Measurements from ENCODE around the gene FHL3. TPM values are rescaled to one million over a fixed set of nuclear protein-coding genes. Genes with fewer than 3 reads are reported as not detected.

Gene FHL3
- total and polyA plus RNA-seq, 2 of the 4 experiments (the other 2 are of a cell fraction): 11.5 to 27.1 TPM

- ATAC-seq (ENCODE audit: low read depth): no peak
- Histone ChIP-seq H3K9ac (ENCODE audit: low read depth, low read length) (no peak overlapping the region), H3K23ac (ENCODE audit: low read depth, low read length) (no peak overlapping the region), H4K91ac (ENCODE audit: insufficient read depth, low read depth, low read length) (no peak overlapping the region), H3K79me1 (ENCODE audit: low read depth in 1 of 2, low read length in 2 of 2) (no peaks in the 10 kb centered on the region), H2BK20ac (ENCODE audit: low read depth, low read length) (no peak overlapping the region), H3K4me3 (ENCODE audit: insufficient read depth, low read depth, low read length) (no peak overlapping the region), H3K56ac (ENCODE audit: extremely low read depth, insufficient read depth, low read length) (no peak overlapping the region), H3K4me1 (ENCODE audit: control insufficient read depth, insufficient read depth, low read length) (no peaks in the 10 kb centered on the region), H3K4ac (ENCODE audit: low read depth, low read length) (no peak overlapping the region), H2AFZ (replicated peaks; ENCODE audit: low read length, poor library complexity) (no peak overlapping the region), H4K20me1 (ENCODE audit: insufficient read depth, low read length) (no peaks in the 10 kb centered on the region), H3K18ac (ENCODE audit: low read depth, low read length) (no peak overlapping the region), H2AK9ac (replicated peaks; ENCODE audit: low read depth, low read length, poor library complexity) (no peak overlapping the region), H2AK5ac (ENCODE audit: low read depth, low read length) (no peak overlapping the region), H2BK15ac (ENCODE audit: low read depth, low read length) (no peak overlapping the region), H3K14ac (replicated peaks; ENCODE audit: low read depth, low read length) (no peak overlapping the region), H3K27ac (ENCODE audit: insufficient read depth, low read length) (no peak overlapping the region), H3K9me1 (ENCODE audit: insufficient read depth, low read length) (no peaks in the 10 kb centered on the region), H3K36me3 (ENCODE audit: control insufficient read depth, insufficient read depth, low read length) (no peaks in the 10 kb centered on the region), H4K8ac (ENCODE audit: low read depth in 2 of 2, low read length in 2 of 2) (no peak overlapping the region), H2BK5ac (ENCODE audit: low read depth, low read length, poor library complexity, severe bottlenecking) (no peak overlapping the region), H4K5ac (ENCODE audit: low read depth, low read length) (no peak overlapping the region), H3K4me2 (ENCODE audit: low read depth, low read length) (no peak overlapping the region), H3K27me3 (ENCODE audit: control insufficient read depth, insufficient read depth, low read length) (peaks cover 52% of the 10 kb centered on the region), H2BK120ac (ENCODE audit: low read depth, low read length) (no peak overlapping the region), H3K9me3 (ENCODE audit: control insufficient read depth, insufficient read depth, low read length) (no peaks in the 10 kb centered on the region)
- in situ Hi-C loops (cut with MboI; ENCODE audit: low sequenced_read_pairs) (no loop called here), dilution Hi-C loops (cut with HindIII; ENCODE audit: low sequenced_read_pairs, unreplicated experiment) (no loop called here), intact Hi-C loops (cut with micrococcal nuclease) (no loop called here)
- CTCF ChIA-PET: interaction anchor here (0.7 kb wide), 1 partner anchor 9 kb away, joined by 3 read pairs; no protein-coding TSS in a partner anchor
- no peak for TF ChIP-seq NFE2L2 (IDR thresholded peaks at IDR 0.05; ENCODE audit: low read depth, low read length)
- no peak for TF ChIP-seq CTCF (conservative IDR thresholded peaks at IDR 0.05; ENCODE audit: low read depth, low read length)
- no peak for TF ChIP-seq RAD21 (IDR thresholded peaks at IDR 0.05; ENCODE audit: low read length)
- no peak for TF ChIP-seq MAZ (IDR thresholded peaks at IDR 0.05; ENCODE audit: borderline replicate concordance, low read depth, low read length)
- TF ChIP-seq RCOR1 (IDR thresholded peaks at IDR 0.05; ENCODE audit: insufficient replicate concordance, low read length): no peak
- no peak for TF ChIP-seq CHD1 (IDR thresholded peaks at IDR 0.05; ENCODE audit: low read depth, low read length)
- no peak for TF ChIP-seq MAFK (IDR thresholded peaks at IDR 0.05; ENCODE audit: low read depth, low read length)
- TF ChIP-seq RFX5 (IDR thresholded peaks at IDR 0.05; ENCODE audit: low read depth, low read length): no peak
- TF ChIP-seq FOS (IDR thresholded peaks at IDR 0.05; ENCODE audit: low read depth, low read length): no peak
- TF ChIP-seq CEBPB (IDR thresholded peaks at IDR 0.05; ENCODE audit: low read depth, low read length): no peak
- no peak for TF ChIP-seq MXI1 (IDR thresholded peaks at IDR 0.05; ENCODE audit: borderline replicate concordance, low read depth, low read length)
- TF ChIP-seq, protein P1, sequence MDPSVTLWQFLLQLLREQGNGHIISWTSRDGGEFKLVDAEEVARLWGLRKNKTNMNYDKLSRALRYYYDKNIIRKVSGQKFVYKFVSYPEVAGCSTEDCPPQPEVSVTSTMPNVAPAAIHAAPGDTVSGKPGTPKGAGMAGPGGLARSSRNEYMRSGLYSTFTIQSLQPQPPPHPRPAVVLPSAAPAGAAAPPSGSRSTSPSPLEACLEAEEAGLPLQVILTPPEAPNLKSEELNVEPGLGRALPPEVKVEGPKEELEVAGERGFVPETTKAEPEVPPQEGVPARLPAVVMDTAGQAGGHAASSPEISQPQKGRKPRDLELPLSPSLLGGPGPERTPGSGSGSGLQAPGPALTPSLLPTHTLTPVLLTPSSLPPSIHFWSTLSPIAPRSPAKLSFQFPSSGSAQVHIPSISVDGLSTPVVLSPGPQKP (IDR thresholded peaks at IDR 0.05; ENCODE audit: borderline replicate concordance, low read depth, low read length): no peak
- TF ChIP-seq SMC3 (IDR thresholded peaks at IDR 0.05; ENCODE audit: low read depth, low read length): no peak
- TF ChIP-seq, protein P2, sequence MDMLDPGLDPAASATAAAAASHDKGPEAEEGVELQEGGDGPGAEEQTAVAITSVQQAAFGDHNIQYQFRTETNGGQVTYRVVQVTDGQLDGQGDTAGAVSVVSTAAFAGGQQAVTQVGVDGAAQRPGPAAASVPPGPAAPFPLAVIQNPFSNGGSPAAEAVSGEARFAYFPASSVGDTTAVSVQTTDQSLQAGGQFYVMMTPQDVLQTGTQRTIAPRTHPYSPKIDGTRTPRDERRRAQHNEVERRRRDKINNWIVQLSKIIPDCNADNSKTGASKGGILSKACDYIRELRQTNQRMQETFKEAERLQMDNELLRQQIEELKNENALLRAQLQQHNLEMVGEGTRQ (IDR thresholded peaks at IDR 0.05; ENCODE audit: low read depth, low read length): no peak
- no peak for TF ChIP-seq BHLHE40 (IDR thresholded peaks at IDR 0.05; ENCODE audit: low read depth, low read length)
- TF ChIP-seq POLR2A (IDR thresholded peaks at IDR 0.05; ENCODE audit: low read depth, low read length): no peak
- WGBS, 2 experiments (ENCODE audit: extremely low coverage in 2 of 2, insufficient read length in 1 of 2): no CpG with 5 or more reads among the region's 9 CpGs
- no peak for DNase-seq
- POLR2A ChIA-PET (ENCODE audit: unreplicated experiment): no interaction called here
- BruUV-seq (replicated peaks): no TSS peak
Observed at GRCh38 chr1:38051079-38051543, 45.8 kb upstream of the FHL3 start.

Measured in IMR-90 (cell line).